SK-N-SH treated with all-trans-retinoic acid at 6 μM for 48 hours (cell line): ENCODE results near the gene HNRNPUL1.

ENCODE experiments used
- ARNTL ChIP-seq: fragments of 450-650 bp; formaldehyde crosslinking; IDR thresholded peaks from 2 replicates; pipeline ENCODE4 v1.5.0; 2020; ENCODE audit warnings: low read depth, mild to moderate bottlenecking, moderate library complexity, borderline replicate concordance
- ESRRG ChIP-seq: fragments of 250-450 bp; sonication (Bioruptor Pico); IDR thresholded peaks from 2 replicates; pipeline ENCODE4 v1.6.1; 2021; ENCODE audit warnings: mild to moderate bottlenecking
- ISL1 ChIP-seq: fragments of 250-450 bp; sonication (Bioruptor Pico); IDR thresholded peaks from 2 replicates; pipeline ENCODE4 v2.1.2; 2022; ENCODE audit warnings: mild to moderate bottlenecking, moderate library complexity
- TF ChIP-seq, protein P1 (sequence below): fragments of 250-450 bp; sonication (Bioruptor Pico); IDR thresholded peaks from 2 replicates; pipeline ENCODE4 v1.8.0; 2020; ENCODE audit warnings: mild to moderate bottlenecking, moderate library complexity, borderline replicate concordance

DNA sequence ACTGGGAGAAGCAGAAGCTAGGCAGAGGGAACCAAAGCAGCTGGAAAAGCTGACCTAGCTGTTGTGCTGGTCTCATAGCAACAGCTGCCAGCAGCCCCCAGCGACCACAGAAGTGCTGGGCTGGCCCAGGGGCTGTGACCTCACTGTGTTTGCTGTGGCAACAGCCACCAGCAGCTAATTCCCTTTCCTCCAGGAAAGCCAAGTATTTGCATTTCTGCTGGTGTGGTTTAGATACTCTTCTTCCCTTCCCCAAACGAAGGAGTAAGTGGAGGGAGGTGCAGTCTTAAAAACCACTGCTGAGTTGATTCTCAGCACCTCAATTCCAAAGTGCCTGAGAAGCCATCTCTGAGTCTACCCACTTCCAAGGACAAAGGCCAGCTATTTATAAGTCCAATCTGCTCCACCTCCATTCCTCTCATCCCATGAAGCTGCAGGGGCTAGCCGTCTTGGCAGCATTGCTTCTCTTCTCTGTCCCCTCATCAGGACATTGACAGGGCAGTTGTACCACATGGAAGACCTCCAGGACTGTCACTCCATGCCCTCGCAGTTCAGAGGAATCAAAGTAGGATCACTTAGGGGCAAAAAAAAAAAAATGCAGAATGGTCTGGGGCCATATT is 34.3 kb downstream of the HNRNPUL1 start:
- no peak for TF ChIP-seq ISL1 (CRISPR knock-in tag)
- TF ChIP-seq ARNTL, result no peak
- TF ChIP-seq, protein P1, sequence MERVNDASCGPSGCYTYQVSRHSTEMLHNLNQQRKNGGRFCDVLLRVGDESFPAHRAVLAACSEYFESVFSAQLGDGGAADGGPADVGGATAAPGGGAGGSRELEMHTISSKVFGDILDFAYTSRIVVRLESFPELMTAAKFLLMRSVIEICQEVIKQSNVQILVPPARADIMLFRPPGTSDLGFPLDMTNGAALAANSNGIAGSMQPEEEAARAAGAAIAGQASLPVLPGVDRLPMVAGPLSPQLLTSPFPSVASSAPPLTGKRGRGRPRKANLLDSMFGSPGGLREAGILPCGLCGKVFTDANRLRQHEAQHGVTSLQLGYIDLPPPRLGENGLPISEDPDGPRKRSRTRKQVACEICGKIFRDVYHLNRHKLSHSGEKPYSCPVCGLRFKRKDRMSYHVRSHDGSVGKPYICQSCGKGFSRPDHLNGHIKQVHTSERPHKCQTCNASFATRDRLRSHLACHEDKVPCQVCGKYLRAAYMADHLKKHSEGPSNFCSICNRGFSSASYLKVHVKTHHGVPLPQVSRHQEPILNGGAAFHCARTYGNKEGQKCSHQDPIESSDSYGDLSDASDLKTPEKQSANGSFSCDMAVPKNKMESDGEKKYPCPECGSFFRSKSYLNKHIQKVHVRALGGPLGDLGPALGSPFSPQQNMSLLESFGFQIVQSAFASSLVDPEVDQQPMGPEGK (CRISPR knock-in tag), result no peak
- TF ChIP-seq ESRRG, result no peak
